Measurements from ENCODE around the gene MID1.

The MID1 gene

GRCh38 chrX:10607233-10607632 is 13.2 kb downstream of the MID1 start:
- Histone ChIP-seq H3K4me2 (ENCODE audit: low read depth, low read length, poor library complexity, severe bottlenecking) (no peak overlapping the region), H4K20me1 (ENCODE audit: insufficient read depth, low read length, poor library complexity, severe bottlenecking) (no peaks in the 10 kb centered on the region), H2AFZ (ENCODE audit: low read length) (no peak overlapping the region), H3K79me2 (ENCODE audit: insufficient read depth, low read length) (no peaks in the 10 kb centered on the region), H3F3A (ENCODE audit: low read depth) (no peaks in the 10 kb centered on the region), H3K27me3 (ENCODE audit: insufficient read depth, low read length, poor library complexity, severe bottlenecking) (no peaks in the 10 kb centered on the region), H3K4me3 (ENCODE audit: low read length, poor library complexity, severe bottlenecking) (no peak overlapping the region), H3K9me2 (replicated peaks; ENCODE audit: low read depth, low read length) (no peaks in the 10 kb centered on the region), H3K9ac (ENCODE audit: low read depth, low read length, poor library complexity, severe bottlenecking) (no peak overlapping the region), H3K36me3 (ENCODE audit: insufficient read depth, low read length) (no peaks in the 10 kb centered on the region), H3K9me3 (ENCODE audit: insufficient read depth, low read depth, low read length) (no peaks in the 10 kb centered on the region), H3K4me1 (ENCODE audit: insufficient read depth, low read length, poor library complexity, severe bottlenecking) (no peaks in the 10 kb centered on the region)
- TF ChIP-seq CTCF (conservative IDR thresholded peaks at IDR 0.05; ENCODE audit: low read length): no peak
- no peak for TF ChIP-seq EZH2phosphoT487 (IDR thresholded peaks at IDR 0.05; ENCODE audit: borderline replicate concordance)

- no peak for TF ChIP-seq CTCF (conservative IDR thresholded peaks at IDR 0.05; ENCODE audit: low read length)
- TF ChIP-seq EZH2phosphoT487 (IDR thresholded peaks at IDR 0.05; ENCODE audit: borderline replicate concordance): no peak
- Histone ChIP-seq H3K79me2 (ENCODE audit: insufficient read depth, low read length) (no peaks in the 10 kb centered on the region), H4K20me1 (ENCODE audit: insufficient read depth, low read length, poor library complexity, severe bottlenecking) (no peaks in the 10 kb centered on the region), H2AFZ (ENCODE audit: low read length) (no peak overlapping the region), H3K4me2 (ENCODE audit: low read depth, low read length, poor library complexity, severe bottlenecking) (no peak overlapping the region), H3K4me1 (ENCODE audit: insufficient read depth, low read length, poor library complexity, severe bottlenecking) (no peaks in the 10 kb centered on the region), H3K36me3 (ENCODE audit: insufficient read depth, low read length) (no peaks in the 10 kb centered on the region), H3K9ac (ENCODE audit: low read depth, low read length, poor library complexity, severe bottlenecking) (no peak overlapping the region), H3K27me3 (ENCODE audit: insufficient read depth, low read length, poor library complexity, severe bottlenecking) (no peaks in the 10 kb centered on the region), H3K9me2 (replicated peaks; ENCODE audit: low read depth, low read length) (no peaks in the 10 kb centered on the region), H3K4me3 (ENCODE audit: low read length, poor library complexity, severe bottlenecking) (no peak overlapping the region), H3F3A (ENCODE audit: low read depth) (no peaks in the 10 kb centered on the region), H3K9me3 (ENCODE audit: insufficient read depth, low read depth, low read length) (no peaks in the 10 kb centered on the region)
These were observed 16.8 kb downstream of the MID1 start for GRCh38 chrX:10603612-10604011.

- no peaks in the 10 kb centered on the region for H3K4me1 ChIP-seq (ENCODE audit: insufficient read depth, low read length, poor library complexity, severe bottlenecking)
- no peak overlapping the region for H3K4me3 ChIP-seq (ENCODE audit: low read length, poor library complexity, severe bottlenecking)
- H3K4me2 ChIP-seq (ENCODE audit: low read depth, low read length, poor library complexity, severe bottlenecking): no peak overlapping the region
- no peak overlapping the region for H3K9ac ChIP-seq (ENCODE audit: low read depth, low read length, poor library complexity, severe bottlenecking)
- no peaks in the 10 kb centered on the region for H3K9me3 ChIP-seq (ENCODE audit: insufficient read depth, low read depth, low read length)
- no peaks in the 10 kb centered on the region for H3K36me3 ChIP-seq (ENCODE audit: insufficient read depth, low read length)
- no peaks in the 10 kb centered on the region for H3F3A ChIP-seq (ENCODE audit: low read depth)
- TF ChIP-seq CTCF (conservative IDR thresholded peaks at IDR 0.05; ENCODE audit: low read length) (no peak), EZH2phosphoT487 (IDR thresholded peaks at IDR 0.05; ENCODE audit: borderline replicate concordance) (no peak)
- no peaks in the 10 kb centered on the region for H3K27me3 ChIP-seq (ENCODE audit: insufficient read depth, low read length, poor library complexity, severe bottlenecking)
- H3K79me2 ChIP-seq (ENCODE audit: insufficient read depth, low read length): no peaks in the 10 kb centered on the region
- no peaks in the 10 kb centered on the region for H4K20me1 ChIP-seq (ENCODE audit: insufficient read depth, low read length, poor library complexity, severe bottlenecking)
- H2AFZ ChIP-seq (ENCODE audit: low read length): no peak overlapping the region
- no peaks in the 10 kb centered on the region for H3K9me2 ChIP-seq (replicated peaks; ENCODE audit: low read depth, low read length)
These were observed 17.7 kb downstream of the MID1 start for GRCh38 chrX:10602646-10603045.
